ENCODE data around the gene WDR53.
"Not testable (repeated sequence)": the region's sequence is repeated elsewhere in the genome, so short reads cannot be mapped to it uniquely, and the experiment has no call there.

Gene WDR53

GRCh38 chr3:196517919-196518318 is 50.4 kb downstream of the WDR53 start:
- no peak for DNase-seq (ENCODE audit: low read depth)

GRCh38 chr3:196517162-196517800 is 51.1 kb downstream of the WDR53 start:
- DNase-seq (ENCODE audit: low read depth) = no peak

DNA sequence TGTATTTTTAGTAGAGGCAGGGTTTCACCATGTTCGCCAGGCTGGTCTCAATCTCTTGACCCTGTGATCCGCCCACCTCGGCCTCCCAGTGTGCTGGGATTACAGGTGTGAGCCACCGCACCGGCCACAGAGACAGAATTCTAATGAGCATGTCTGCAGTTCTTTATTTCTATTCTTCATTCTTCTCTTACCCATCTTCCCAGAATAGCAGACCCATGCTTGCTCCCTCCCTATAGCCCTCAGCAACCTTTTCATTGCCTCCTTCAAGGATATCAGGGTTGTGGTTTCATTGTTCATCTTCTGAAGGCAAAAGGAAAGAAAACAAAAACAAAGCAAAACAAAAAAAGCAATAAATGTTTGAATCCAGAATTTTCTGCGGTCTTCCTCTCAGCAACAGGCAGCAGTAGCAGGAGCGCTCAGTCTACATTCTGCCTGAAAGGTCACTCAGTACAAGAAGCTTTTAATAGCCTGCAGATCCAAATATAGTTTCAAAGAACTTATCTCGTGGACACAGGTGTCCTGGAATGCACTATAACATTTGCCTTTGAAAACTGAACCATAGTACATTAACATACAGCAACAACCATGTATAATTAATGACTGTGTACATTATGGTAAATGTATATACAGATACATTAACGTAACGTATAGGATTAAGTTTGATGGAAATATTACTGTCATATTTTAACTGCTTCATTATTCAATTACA is 53.3 kb downstream of the WDR53 start, which contains the start of gene SMCO1:
Gene SMCO1, minus strand, starts transcription at position 434 of the 709 bp plus-strand sequence. Its CDS starts 137 bp downstream, at position 297.
- no peak for DNase-seq (ENCODE audit: low read depth)

GRCh38 chr3:196514350-196514716 is 54.0 kb downstream of the WDR53 start:
- no peak for DNase-seq (ENCODE audit: low read depth)

DNA sequence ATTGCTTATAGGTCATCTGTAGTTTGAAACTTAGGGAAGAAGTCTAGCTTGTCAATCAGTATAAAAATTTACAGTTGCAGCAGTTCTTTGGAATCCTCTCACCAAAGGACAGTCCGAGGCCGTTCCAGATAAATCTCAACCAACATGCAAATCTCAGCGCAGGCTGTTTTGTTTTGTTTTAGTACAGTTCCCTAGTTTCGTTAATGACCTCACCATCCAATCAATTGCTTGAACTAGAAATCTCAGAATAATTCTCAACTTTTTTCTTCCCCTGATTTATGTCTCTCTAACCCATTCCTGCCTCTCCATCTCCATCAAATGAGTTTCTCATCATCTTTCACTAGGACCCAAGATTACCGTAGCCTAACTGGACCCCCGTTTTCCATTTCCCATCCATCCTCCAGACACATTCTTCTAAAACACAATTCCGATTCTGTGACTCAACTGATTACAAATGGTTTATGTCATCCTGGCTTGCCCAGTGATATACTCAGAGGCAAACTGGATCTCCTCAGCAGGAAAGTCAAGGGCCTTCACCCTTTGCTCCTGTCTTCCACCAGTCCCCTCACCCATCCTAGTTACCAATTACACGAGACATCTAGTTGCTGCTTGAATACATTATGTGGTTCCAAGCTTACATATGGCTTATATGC is 54.5 kb downstream of the WDR53 start:
- no peak for DNase-seq (ENCODE audit: low read depth)

GRCh38 chr3:196511646-196512425 is 56.5 kb downstream of the WDR53 start:
- not testable (repeated sequence) for DNase-seq (ENCODE audit: low read depth)

DNA sequence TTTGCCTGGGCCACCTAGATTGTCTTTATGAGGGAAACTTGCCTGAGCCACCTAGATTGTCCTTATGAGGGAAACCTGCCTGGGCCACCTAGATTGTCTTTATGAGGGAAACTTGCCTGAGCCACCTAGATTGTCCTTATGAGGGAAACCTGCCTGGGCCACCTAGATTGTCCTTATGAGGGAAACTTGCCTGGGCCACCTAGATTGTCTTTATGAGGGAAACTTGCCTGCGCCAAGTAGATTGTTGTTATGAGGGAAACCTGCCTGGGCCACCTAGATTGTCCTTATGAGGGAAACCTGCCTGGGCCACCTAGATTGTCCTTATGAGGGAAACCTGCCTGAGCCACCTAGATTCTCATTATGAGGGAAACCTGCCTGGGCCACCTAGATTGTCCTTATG is 57.2 kb downstream of the WDR53 start:
- DNase-seq (ENCODE audit: low read depth) = not testable (repeated sequence)

GRCh38 chr3:196506687-196507086 is 61.7 kb downstream of the WDR53 start:
- DNase-seq (ENCODE audit: low read depth) = no peak

DNA sequence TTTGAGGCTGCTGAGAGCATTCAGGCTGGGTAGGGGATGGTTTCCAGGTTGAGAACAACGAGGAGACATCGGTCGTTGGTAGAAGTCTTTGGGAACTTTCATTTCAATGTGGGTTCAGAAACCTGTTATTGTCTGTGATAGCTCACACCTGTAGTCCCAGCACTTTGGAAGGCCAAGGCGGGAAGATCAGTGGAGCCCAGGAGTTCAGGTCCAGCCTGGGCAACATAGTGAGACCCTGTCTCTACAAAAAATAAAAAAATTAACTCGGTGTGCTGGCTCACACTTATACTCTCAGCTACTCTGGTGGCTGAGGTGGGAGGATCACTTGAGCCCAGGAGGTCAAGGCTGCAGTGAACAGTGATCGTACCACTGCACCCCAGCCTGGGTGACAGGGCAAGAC is 63.8 kb downstream of the WDR53 start:
- DNase-seq (ENCODE audit: low read depth) = no peak
